ENCODE data around the gene RAD54L. TPM values are rescaled to one million over a fixed set of nuclear protein-coding genes. Genes with fewer than 3 reads are reported as not detected.
"Not testable (repeated sequence)": the region's sequence is repeated elsewhere in the genome, so short reads cannot be mapped to it uniquely, and the experiment has no call there.

Gene RAD54L
- total RNA-seq, 1 experiment from 2014 or later, result 54.7 TPM

GRCh38 chr1:46242918-46243317 is 4.6 kb upstream of the RAD54L start:
- CTCF ChIA-PET, result no interaction called here
- Mint-ChIP-seq H3K36me3 (peaks cover 18% of the 10 kb centered on the region), H3K4me1 (peaks cover 6% of the 10 kb centered on the region), H3K9me3 (peaks cover 22% of the 10 kb centered on the region), H3K27ac (no peak overlapping the region), H3K27me3 (ENCODE audit: low read depth) (peaks cover 13% of the 10 kb centered on the region; the same call in 1 of the 2 replicates), H3K4me3 (no peak overlapping the region)
- DNase-seq (ENCODE audit: low spot score) (no peak), ATAC-seq (no peak)
- POLR2A ChIA-PET, result no interaction called here
- TF ChIP-seq HMGA2 (CRISPR knock-in tag; IDR thresholded peaks at IDR 0.05) (no peak), NFE2L1 (CRISPR knock-in tag; IDR thresholded peaks at IDR 0.05) (no peak), ARID4B (CRISPR knock-in tag; IDR thresholded peaks at IDR 0.05; ENCODE audit: borderline replicate concordance) (no peak), CREB1 (CRISPR knock-in tag; IDR thresholded peaks at IDR 0.05) (no peak), ZNF138 (CRISPR knock-in tag; conservative IDR thresholded peaks at IDR 0.05) (no peak), GABPB1 (CRISPR knock-in tag; IDR thresholded peaks at IDR 0.05) (no peak), MAX (CRISPR knock-in tag; IDR thresholded peaks at IDR 0.05) (no peak), ELF4 (CRISPR knock-in tag; IDR thresholded peaks at IDR 0.05; ENCODE audit: low read depth) (no peak), AFF4 (CRISPR knock-in tag; IDR thresholded peaks at IDR 0.05; ENCODE audit: borderline replicate concordance) (no peak), CTCF (IDR thresholded peaks at IDR 0.05) (no peak), JUN (CRISPR knock-in tag; IDR thresholded peaks at IDR 0.05) (no peak), ZNF121 (CRISPR knock-in tag; IDR thresholded peaks at IDR 0.05) (no peak), PRRX2 (CRISPR knock-in tag; IDR thresholded peaks at IDR 0.05) (no peak), E2F1 (CRISPR knock-in tag; IDR thresholded peaks at IDR 0.05) (no peak)

GRCh38 chr1:46243831-46244230 is 3.7 kb upstream of the RAD54L start:
- H3K36me3 Mint-ChIP-seq, result peaks cover 13% of the 10 kb centered on the region
- H3K4me1 Mint-ChIP-seq, result peaks cover 11% of the 10 kb centered on the region
- H3K27ac Mint-ChIP-seq; H3K4me3 Mint-ChIP-seq; POLR2A ChIA-PET; DNase-seq (ENCODE audit: low spot score); ATAC-seq; H3K27me3 Mint-ChIP-seq (ENCODE audit: low read depth): not testable (repeated sequence)
- H3K9me3 Mint-ChIP-seq, result peaks cover 15% of the 10 kb centered on the region
- CTCF ChIA-PET, result interaction anchor here (0.6 to 5.8 kb wide), 4 partner anchors 9 to 127 kb away, joined by 3 to 126 read pairs (median 6); no protein-coding TSS in a partner anchor
